HFFc6 (cell line): ENCODE results near the gene AKAP12. TPM values are rescaled to one million over a fixed set of nuclear protein-coding genes. Genes with fewer than 3 reads are reported as not detected.

Source experiments
- DNase-seq: peaks from one replicate; pipeline ENCODE4 v3.0.0-alpha.2; 2018
- H3K27ac Mint-ChIP-seq: 2 replicates; pipeline ENCODE4 v1.8.0; 2020; ENCODE audit warnings: mild to moderate bottlenecking, mixed read lengths
- H3K27me3 Mint-ChIP-seq: 2 replicates; pipeline ENCODE4 v1.8.0; 2021; ENCODE audit warnings: mild to moderate bottlenecking, moderate library complexity, mixed read lengths; ENCODE audit not compliant: insufficient read depth
- H3K36me3 Mint-ChIP-seq: 2 replicates; pipeline ENCODE4 v1.8.0; 2021; ENCODE audit warnings: low read depth, mixed read lengths
- H3K4me1 Mint-ChIP-seq: 2 replicates; pipeline ENCODE4 v1.8.0; 2020; ENCODE audit warnings: low read depth, mixed read lengths
- H3K4me3 Mint-ChIP-seq: 2 replicates; pipeline ENCODE4 v1.8.0; 2020; ENCODE audit warnings: mild to moderate bottlenecking, moderate library complexity, mixed read lengths
- H3K9me3 Mint-ChIP-seq: 2 replicates; pipeline ENCODE4 v1.8.0; 2020; ENCODE audit warnings: mild to moderate bottlenecking, mixed read lengths
- total RNA-seq, 6 experiments: library from RNA; stranded (reverse); fragmentation: NEBNext Ultra II Directional; extraction: Animal tissue kit (Norgen Biotek cat#: 25700); gene quantifications; 2 replicates in 1 of 6; 3 replicates in 5 of 6; pipeline ENCODE4 v1.2.3, GENCODE V29; 2021
- TF ChIP-seq, protein P1 (sequence below): fragments of 200-600 bp; sonication (generic); IDR thresholded peaks from 2 replicates; pipeline ENCODE4 v1.5.0; 2021; ENCODE audit warnings: antibody characterized with exemption, mild to moderate bottlenecking

The AKAP12 gene
- total RNA-seq, 6 experiments from 2014 or later, result 3.7 to 8.6 (median 7.0) TPM

DNA sequence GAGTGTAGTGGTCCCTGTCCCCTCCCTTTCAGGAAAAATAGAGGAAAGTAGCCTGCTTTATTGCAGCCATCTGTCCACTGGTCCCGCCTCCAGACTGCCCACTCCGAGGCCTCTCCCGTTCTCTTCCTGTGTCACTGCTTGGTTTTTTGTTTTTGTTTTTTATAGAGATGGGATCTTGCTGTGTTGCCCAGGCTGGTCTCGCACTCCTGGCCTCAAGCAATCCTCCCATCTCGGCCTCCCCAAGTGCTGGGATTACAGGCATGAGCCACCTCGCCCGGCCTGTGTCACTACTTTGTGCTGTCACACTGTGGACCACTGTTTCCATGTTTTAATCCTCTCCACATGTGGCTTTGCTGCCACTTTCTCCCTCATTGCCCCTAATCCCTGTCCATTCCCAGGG lies 80.4 kb downstream of the AKAP12 start:
- H3K4me3 Mint-ChIP-seq, result no peak overlapping the region
- no peaks in the 10 kb centered on the region; the same call in 1 of the 2 replicates for H3K9me3 Mint-ChIP-seq
- TF ChIP-seq, protein P1, sequence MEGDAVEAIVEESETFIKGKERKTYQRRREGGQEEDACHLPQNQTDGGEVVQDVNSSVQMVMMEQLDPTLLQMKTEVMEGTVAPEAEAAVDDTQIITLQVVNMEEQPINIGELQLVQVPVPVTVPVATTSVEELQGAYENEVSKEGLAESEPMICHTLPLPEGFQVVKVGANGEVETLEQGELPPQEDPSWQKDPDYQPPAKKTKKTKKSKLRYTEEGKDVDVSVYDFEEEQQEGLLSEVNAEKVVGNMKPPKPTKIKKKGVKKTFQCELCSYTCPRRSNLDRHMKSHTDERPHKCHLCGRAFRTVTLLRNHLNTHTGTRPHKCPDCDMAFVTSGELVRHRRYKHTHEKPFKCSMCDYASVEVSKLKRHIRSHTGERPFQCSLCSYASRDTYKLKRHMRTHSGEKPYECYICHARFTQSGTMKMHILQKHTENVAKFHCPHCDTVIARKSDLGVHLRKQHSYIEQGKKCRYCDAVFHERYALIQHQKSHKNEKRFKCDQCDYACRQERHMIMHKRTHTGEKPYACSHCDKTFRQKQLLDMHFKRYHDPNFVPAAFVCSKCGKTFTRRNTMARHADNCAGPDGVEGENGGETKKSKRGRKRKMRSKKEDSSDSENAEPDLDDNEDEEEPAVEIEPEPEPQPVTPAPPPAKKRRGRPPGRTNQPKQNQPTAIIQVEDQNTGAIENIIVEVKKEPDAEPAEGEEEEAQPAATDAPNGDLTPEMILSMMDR, result no peak
- peaks cover 7% of the 10 kb centered on the region for H3K27me3 Mint-ChIP-seq
- H3K27ac Mint-ChIP-seq, result no peak overlapping the region
- H3K4me1 Mint-ChIP-seq, result peaks cover 28% of the 10 kb centered on the region
- no peaks in the 10 kb centered on the region for H3K36me3 Mint-ChIP-seq
- DNase-seq, result no peak

DNA sequence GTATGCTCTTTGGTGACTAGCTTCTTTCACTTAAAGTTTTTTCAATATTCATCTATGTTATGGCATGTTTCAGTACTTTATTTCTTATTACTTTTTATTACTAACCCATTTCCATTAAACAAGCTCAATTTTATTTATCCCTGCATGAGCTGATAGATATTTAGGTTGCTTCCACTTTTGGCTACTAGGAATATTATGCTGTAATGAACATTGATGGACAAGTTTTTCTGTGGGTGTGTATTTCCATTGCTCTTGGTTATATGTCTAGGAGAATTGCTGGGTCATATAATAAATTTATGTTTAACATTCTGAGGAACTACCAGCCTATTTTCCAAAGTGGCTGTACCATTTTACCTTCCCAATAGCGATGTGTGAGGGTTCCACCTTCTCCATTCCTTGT lies 81.7 kb downstream of the AKAP12 start:
- H3K27ac Mint-ChIP-seq, result no peak overlapping the region
- peaks cover 38% of the 10 kb centered on the region for H3K4me1 Mint-ChIP-seq

DNA sequence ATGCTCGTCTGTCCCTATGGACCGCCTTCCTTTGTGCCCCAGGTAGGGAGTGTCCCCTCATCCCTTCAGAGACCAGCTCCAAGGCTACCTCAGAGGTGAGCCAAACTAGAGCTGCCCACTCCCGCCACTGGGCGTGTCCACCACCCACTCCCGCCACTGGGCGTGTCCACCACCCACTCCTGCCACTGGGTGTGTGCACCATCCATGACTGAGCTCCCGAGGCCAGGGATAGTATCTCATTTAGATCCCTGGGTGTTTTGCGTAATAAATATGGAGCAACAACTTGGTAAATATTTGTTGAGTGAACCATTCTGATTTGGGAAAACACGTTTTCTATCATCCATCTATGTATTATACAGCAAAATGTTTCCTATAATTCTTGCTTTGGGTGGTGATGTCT lies 82.8 kb downstream of the AKAP12 start:
- Mint-ChIP-seq H3K27ac (no peak overlapping the region), H3K36me3 (no peaks in the 10 kb centered on the region), H3K4me1 (peaks cover 35% of the 10 kb centered on the region), H3K4me3 (no peak overlapping the region), H3K27me3 (peaks cover 8% of the 10 kb centered on the region), H3K9me3 (no peaks in the 10 kb centered on the region; the same call in 1 of the 2 replicates)
- TF ChIP-seq, protein P1, result no peak
- DNase-seq, result no peak

More for the DNA sequence above, 81.7 kb downstream of the AKAP12 start:
- peaks cover 8% of the 10 kb centered on the region for H3K27me3 Mint-ChIP-seq
- DNase-seq, result no peak
- no peaks in the 10 kb centered on the region for H3K36me3 Mint-ChIP-seq
- TF ChIP-seq, protein P1, result no peak
- no peaks in the 10 kb centered on the region; the same call in 1 of the 2 replicates for H3K9me3 Mint-ChIP-seq
- no peak overlapping the region for H3K4me3 Mint-ChIP-seq

DNA sequence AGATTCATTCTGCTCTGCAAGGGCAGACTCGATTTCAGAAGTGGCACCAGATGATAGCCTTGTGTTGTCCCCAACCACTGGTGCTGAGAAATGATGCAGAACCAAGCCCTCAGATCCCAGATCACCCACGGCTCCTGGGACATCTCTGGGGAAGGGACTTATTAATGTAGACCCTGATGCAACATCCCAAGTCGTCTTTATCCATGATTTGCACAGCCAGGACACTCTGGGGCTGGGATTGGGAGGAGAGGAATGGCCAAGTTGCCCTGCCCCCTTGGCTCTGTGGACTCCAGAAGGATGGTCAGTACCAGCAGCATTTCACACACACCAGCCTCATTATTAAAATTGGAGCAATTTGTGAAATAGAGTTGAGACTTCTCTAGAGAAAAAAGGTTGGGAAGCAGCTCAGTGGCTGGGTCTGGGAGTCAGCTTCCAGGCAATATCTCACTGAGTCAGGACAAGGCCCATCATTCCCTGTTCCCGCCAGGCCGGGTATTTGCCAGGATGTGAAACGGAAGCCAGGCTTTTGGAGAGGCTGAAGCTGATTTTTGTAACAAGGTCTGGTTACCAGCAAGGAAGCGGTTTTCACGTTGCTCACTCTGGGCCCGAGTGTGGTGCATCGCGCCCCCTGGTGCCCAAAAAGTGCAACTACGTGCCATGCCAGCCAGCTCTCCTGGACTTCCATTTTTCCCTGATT lies 84.2 kb downstream of the AKAP12 start:
- H3K4me3 Mint-ChIP-seq, result peak overlapping the region; percentile 89
- TF ChIP-seq, protein P1, result peak; percentile 99
- DNase-seq, result peak; percentile 81
- peaks cover 31% of the 10 kb centered on the region for H3K4me1 Mint-ChIP-seq
- H3K27ac Mint-ChIP-seq, result peak overlapping the region; percentile 69
- H3K27me3 Mint-ChIP-seq, result peaks cover 8% of the 10 kb centered on the region
- no peaks in the 10 kb centered on the region for H3K36me3 Mint-ChIP-seq
- H3K9me3 Mint-ChIP-seq, result no peaks in the 10 kb centered on the region; the same call in 1 of the 2 replicates

DNA sequence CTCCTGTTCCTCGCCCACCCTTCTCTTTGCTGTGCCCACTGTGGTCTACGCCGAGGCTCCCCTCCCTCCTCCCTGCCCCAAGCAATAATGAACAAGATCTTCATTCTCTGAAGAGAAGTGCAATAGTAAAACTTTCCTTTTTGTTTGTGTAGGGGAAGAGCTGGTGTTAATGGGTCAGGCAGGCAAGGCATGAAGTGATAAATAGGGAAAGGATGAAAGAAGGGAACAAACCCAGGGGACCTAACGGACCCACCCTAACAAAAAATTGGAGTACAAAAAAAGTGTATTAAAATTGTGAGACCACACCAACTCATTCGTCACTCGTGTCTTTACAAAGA lies 84.7 kb downstream of the AKAP12 start:
- TF ChIP-seq, protein P1, result peak; percentile 63
- peaks cover 31% of the 10 kb centered on the region for H3K4me1 Mint-ChIP-seq
- H3K27ac Mint-ChIP-seq, result peak overlapping the region; percentile 69
- H3K27me3 Mint-ChIP-seq, result peaks cover 8% of the 10 kb centered on the region
- no peaks in the 10 kb centered on the region for H3K36me3 Mint-ChIP-seq
- no peak for DNase-seq
- H3K4me3 Mint-ChIP-seq, result peak overlapping the region; percentile 89
- no peaks in the 10 kb centered on the region; the same call in 1 of the 2 replicates for H3K9me3 Mint-ChIP-seq
